Measurements from ENCODE around the gene SAMD5. TPM values are rescaled to one million over a fixed set of nuclear protein-coding genes. Genes with fewer than 3 reads are reported as not detected.

Gene SAMD5
- total RNA-seq, 1 experiment from 2014 or later = 4.0 TPM

GRCh38 chr6:147515327-147515726, 6.8 kb downstream of the SAMD5 start:
- TF ChIP-seq EZH2 (IDR thresholded peaks at IDR 0.05) (no peak), SP1 (IDR thresholded peaks at IDR 0.05; ENCODE audit: low read depth) (no peak), CEBPB (IDR thresholded peaks at IDR 0.05; ENCODE audit: low read depth) (no peak), REST (IDR thresholded peaks at IDR 0.05; ENCODE audit: low read depth) (no peak), SIN3A (IDR thresholded peaks at IDR 0.05; ENCODE audit: low read depth) (no peak), SRF (IDR thresholded peaks at IDR 0.05; ENCODE audit: low read depth) (no peak), TCF7L2 (IDR thresholded peaks at IDR 0.05; ENCODE audit: borderline replicate concordance, extremely low read depth, insufficient read depth, insufficient read length) (no peak), FOSL1 (IDR thresholded peaks at IDR 0.05; ENCODE audit: low read depth) (no peak), ZBTB33 (IDR thresholded peaks at IDR 0.05; ENCODE audit: extremely low read depth, insufficient replicate concordance, low read length) (no peak)
- H3K4me3 ChIP-seq (replicated peaks in 1 of 2; ENCODE audit: low read depth in 1 of 2, low read length in 2 of 2) = no peak overlapping the region
- H3K4me2 ChIP-seq (ENCODE audit: low read length) = no peak overlapping the region
- intact Hi-C loops (cut with micrococcal nuclease) = no loop called here
- H4K20me1 ChIP-seq (ENCODE audit: insufficient read depth) = no peaks in the 10 kb centered on the region
- POLR2A ChIA-PET = no interaction called here
- no peak overlapping the region for H3K9ac ChIP-seq (ENCODE audit: low read length)
- RAD21 ChIA-PET (ENCODE audit: low non-redundant PET in 1 of 2, low total read pairs in 2 of 2, uncharacterized antibody in 2 of 2, unreplicated experiment in 2 of 2) = no interaction called here
- H3K79me2 ChIP-seq (ENCODE audit: insufficient read depth, low read length) = peaks cover 6% of the 10 kb centered on the region; the same call in 1 of the 2 replicates
- H3K9me2 ChIP-seq (ENCODE audit: insufficient read depth) = no peaks in the 10 kb centered on the region
- no peaks in the 10 kb centered on the region for H3K9me3 ChIP-seq (ENCODE audit: control insufficient read depth in 1 of 2, insufficient read depth in 1 of 2, low read depth in 1 of 2, low read length in 2 of 2)
- no peaks in the 10 kb centered on the region for H3K36me3 ChIP-seq (ENCODE audit: control insufficient read depth in 1 of 2, insufficient read depth in 2 of 2, low read length in 2 of 2)
- CTCF ChIA-PET = no interaction called here
- ATAC-seq = no peak
- peaks cover 5 to 9% of the 10 kb centered on the region in 2 experiments for H3K4me1 ChIP-seq (ENCODE audit: control insufficient read depth in 1 of 2, insufficient read depth in 2 of 2, low read length in 2 of 2)
- H2AFZ ChIP-seq (ENCODE audit: low read depth, low read length, poor library complexity, severe bottlenecking) = no peak overlapping the region
- no TSS peak for BruUV-seq (replicated peaks)
- no peak for DNase-seq (ENCODE audit: low read depth, low spot score)
- no peak overlapping the region for H3K27ac ChIP-seq (ENCODE audit: low read depth, low read length)
- no peaks in the 10 kb centered on the region for H3K27me3 ChIP-seq (ENCODE audit: insufficient read depth, low read length)
